OCI-LY1 (cell line): ENCODE data around the gene ADK.

Source experiments
- EZH2 ChIP-seq: fragments of 200-600 bp; sonication (generic), shearing (Covaris generic); IDR thresholded peaks from 2 replicates; pipeline ENCODE4 v1.8.0; 2017; ENCODE audit warnings: borderline replicate concordance, mixed run types, mild to moderate bottlenecking, antibody characterized with exemption, low read length, moderate library complexity, mixed read lengths
- TF ChIP-seq, protein P1 (sequence below): fragments of 200-600 bp; sonication (generic), shearing (Covaris generic); IDR thresholded peaks from 2 replicates; pipeline ENCODE4 v1.5.1; 2017; ENCODE audit warnings: mild to moderate bottlenecking, antibody characterized with exemption, low read length, moderate library complexity, mixed read lengths

DNA sequence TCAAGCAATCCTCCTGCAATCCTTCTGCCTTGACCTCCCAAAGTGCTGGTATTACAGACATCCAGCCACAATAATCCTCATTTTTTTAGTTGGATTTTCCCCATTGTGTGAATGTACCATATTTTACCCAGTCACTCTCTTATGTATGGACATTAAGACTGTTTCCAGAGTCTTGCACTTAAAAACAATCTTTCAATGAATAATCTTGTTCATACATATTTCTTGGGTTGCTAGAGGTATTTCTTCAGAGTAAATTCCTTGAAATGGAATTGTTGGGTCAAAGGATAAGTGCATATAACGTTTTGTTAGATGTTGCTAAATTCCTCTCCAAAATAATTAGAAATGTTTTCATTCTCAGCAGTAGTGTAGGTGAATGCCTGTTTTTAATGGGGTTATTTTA lies 392.3 kb downstream of the ADK start:
- TF ChIP-seq, protein P1, sequence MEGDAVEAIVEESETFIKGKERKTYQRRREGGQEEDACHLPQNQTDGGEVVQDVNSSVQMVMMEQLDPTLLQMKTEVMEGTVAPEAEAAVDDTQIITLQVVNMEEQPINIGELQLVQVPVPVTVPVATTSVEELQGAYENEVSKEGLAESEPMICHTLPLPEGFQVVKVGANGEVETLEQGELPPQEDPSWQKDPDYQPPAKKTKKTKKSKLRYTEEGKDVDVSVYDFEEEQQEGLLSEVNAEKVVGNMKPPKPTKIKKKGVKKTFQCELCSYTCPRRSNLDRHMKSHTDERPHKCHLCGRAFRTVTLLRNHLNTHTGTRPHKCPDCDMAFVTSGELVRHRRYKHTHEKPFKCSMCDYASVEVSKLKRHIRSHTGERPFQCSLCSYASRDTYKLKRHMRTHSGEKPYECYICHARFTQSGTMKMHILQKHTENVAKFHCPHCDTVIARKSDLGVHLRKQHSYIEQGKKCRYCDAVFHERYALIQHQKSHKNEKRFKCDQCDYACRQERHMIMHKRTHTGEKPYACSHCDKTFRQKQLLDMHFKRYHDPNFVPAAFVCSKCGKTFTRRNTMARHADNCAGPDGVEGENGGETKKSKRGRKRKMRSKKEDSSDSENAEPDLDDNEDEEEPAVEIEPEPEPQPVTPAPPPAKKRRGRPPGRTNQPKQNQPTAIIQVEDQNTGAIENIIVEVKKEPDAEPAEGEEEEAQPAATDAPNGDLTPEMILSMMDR = no peak
- no peak for TF ChIP-seq EZH2
